ENCODE measurements around the gene MDH1B.
"Not testable (repeated sequence)": the region's sequence is repeated elsewhere in the genome, so short reads cannot be mapped to it uniquely, and the experiment has no call there.

Gene MDH1B

GRCh38 chr2:206766057-206766930, 1.2 kb upstream of the MDH1B start:
- DNase-seq = no peak

- DNase-seq = no peak
Observed at GRCh38 chr2:206764673-206765241, 371 bp downstream of the MDH1B start.

- no peak for DNase-seq
Observed at GRCh38 chr2:206756816-206757215, 8.3 kb downstream of the MDH1B start.

DNA sequence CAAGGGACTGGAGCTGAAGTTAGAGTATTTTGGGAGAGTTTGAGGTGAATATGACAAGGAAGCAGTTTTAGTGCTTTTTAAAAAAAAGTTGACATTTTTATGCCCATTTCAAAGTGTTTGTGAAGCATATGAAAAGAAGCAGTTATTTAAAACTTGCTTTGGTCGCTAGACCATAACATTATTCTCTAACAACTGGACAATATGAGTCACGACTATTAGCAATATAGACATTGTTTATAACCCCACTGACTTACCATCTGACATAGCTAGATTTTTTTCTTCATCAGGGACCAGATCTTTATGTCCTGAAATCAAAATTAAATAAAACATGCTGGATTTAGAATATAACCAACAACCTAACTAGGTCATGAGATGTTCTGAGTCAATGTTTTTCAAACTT, 24.3 kb downstream of the MDH1B start:
- no peak for DNase-seq

- no peak for DNase-seq
Observed at GRCh38 chr2:206739271-206739670, 25.9 kb downstream of the MDH1B start.

DNA sequence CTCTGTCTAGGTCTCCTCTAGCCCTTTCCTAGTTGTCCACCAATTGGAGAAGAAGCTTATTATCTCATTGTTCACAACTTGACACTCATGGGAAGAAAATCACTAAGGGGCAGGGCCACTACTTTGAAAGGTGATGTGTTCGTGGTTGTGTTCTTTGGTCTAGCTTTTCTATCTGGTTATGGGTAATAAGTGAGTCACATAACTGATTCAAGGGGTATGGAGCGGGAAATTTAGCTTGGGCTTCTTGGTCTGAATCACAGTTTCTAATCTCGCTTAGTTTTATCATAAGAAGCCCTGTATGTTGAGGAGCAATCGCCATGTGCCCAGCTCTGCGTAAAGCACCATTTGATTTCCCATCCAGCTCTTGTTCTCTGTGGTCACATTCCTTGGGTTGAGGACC, 28.2 kb downstream of the MDH1B start:
- DNase-seq = no peak

DNA sequence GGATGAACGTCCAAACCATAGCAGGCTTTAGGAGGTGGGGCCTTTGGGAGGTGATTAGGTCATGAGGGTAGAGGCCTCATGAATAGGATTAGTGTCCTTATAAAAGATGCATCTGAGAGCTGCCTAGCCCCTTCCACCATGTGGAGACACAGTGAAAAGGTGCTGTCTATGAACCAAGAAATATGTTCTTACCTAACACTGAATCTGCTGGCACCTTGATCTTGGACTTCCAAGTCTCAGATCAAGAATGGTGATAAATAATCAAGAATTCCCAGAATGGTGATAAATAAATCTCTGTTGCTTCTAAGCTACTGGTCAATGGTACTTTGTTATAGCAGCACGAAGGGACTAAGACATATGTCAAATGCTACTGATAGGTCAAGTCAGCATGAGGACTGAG, 31.8 kb downstream of the MDH1B start:
- DNase-seq = no peak

GRCh38 chr2:206728277-206729199, 36.6 kb downstream of the MDH1B start:
- no peak for DNase-seq

GRCh38 chr2:206727287-206727686, 37.8 kb downstream of the MDH1B start:
- DNase-seq = no peak

DNA sequence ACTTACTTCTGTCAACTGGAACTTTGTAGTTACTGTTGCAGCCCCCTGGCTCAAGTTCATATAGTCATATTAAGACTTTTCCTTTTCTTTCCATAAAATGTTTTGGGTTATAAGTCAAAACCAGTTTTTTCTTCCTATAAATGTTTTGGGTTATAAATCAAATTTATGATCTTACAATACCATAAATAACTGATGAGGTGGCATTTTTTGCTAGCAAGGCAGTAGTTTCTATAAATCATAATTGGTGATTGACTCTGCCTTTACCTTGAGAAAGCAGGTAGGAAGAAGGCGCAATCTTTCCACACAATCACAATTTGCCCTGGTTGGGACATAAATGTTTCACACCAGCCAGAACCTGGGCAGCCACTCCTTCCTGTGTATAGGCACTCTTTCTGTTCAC, 41.8 kb downstream of the MDH1B start:
- no peak for DNase-seq

DNA sequence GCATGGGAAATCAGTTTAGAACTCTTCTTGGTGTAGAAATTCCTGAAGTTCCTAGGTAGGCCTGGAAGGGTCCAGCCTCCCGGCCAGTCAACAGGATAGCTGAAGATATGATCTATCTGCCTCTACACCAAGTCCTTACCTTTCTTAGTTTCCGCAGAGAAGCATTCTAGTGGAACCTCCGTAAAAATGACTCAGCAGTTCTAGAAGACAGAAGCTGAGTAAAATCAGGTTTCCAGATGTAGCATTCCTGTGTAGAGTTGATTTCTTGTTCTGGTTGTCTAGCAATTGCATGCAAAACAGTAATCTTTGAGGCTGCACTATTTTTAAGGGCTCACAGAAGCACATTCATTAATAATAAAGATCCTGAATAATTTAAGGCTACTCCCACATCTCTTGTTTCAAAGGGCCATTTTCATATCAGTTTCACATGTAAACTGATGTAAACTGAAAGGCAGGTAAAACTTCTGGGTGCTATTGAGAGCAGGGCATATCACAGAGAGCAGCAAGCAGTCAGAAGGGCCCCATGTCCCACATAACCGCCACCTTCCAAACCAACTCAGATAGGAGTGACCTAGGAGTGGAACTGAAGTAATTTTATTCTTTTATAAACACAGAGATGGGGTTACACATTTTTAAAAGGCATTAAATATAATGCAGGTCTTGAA, 43.7 kb downstream of the MDH1B start:
- DNase-seq = no peak

DNA sequence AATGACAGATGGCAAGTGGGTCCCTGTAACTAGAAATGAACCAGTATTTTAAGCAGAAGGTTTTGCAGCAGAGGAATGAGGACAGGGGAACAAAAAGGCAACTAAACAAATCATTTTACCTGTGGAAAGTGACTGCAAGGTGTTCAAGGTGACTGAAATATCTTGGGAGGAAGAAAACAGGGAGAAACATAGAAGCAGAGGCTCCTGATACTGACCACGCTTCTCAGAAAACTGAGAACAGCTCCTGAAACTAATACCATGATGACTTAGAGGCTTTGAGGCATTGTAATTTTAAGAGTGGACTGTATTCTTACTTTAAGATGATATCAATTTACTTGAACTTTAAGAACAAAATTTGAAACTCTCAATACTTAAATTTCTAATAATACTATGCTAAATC, 46.8 kb downstream of the MDH1B start, which contains the start of gene DYTN:
DYTN (minus strand) TSS at position 101 of the 400 bp plus-strand sequence. CDS start 117 bp downstream, outside the sequence.
- no peak for DNase-seq

- no peak for DNase-seq
Observed at GRCh38 chr2:206716623-206717022, 48.5 kb downstream of the MDH1B start.

GRCh38 chr2:206715183-206715582, 49.9 kb downstream of the MDH1B start:
- not testable (repeated sequence) for DNase-seq

DNA sequence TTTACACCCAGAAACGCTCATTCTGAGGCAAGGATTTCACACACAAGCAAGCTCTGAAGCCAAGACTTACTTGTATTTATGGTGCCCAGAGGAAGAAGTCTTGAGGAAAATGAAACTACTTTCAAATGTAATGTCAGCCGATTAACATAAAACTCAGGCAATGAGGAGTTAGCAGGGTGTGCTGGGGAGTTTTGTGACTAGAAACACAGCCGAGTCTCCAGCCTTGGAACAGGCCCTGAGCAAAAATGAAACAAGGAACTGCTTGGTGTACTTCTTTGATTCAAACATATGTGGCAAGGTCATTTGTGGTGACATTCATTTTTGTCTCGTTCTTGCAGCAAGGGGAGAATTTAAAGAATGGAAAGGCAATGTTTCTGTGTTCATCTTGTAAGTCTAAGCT, 51.4 kb downstream of the MDH1B start:
- no peak for DNase-seq

GRCh38 chr2:206708286-206708685, 56.8 kb downstream of the MDH1B start:
- no peak for DNase-seq

GRCh38 chr2:206707164-206707701, 57.9 kb downstream of the MDH1B start:
- DNase-seq = no peak

GRCh38 chr2:206701952-206702605, 63.0 kb downstream of the MDH1B start:
- no peak for DNase-seq

GRCh38 chr2:206700156-206700555, 65.0 kb downstream of the MDH1B start:
- no peak for DNase-seq

- DNase-seq = no peak
Observed at GRCh38 chr2:206698811-206699210, 66.3 kb downstream of the MDH1B start.

- no peak for DNase-seq
Observed at GRCh38 chr2:206696910-206697309, 68.2 kb downstream of the MDH1B start.
